ENCODE results near the gene GPS1.

GPS1 gene

GRCh38 chr17:82029391-82029790 is 22.3 kb upstream of the GPS1 start:
- H2BK120ac ChIP-seq (ENCODE audit: insufficient read depth, low read length, poor library complexity) = no peak overlapping the region
- peaks cover under 1 to 8% of the 10 kb centered on the region in 2 experiments for H3K4me1 ChIP-seq (ENCODE audit: control insufficient read depth in 1 of 2, insufficient read depth in 2 of 2, low read length in 2 of 2)
- H3K18ac ChIP-seq (ENCODE audit: low read length) = no peak overlapping the region
- H4K8ac ChIP-seq (ENCODE audit: low read depth, low read length) = no peak overlapping the region
- H3K27me3 ChIP-seq (ENCODE audit: insufficient read depth, low read length) = no peaks in the 10 kb centered on the region
- H2BK5ac ChIP-seq (ENCODE audit: low read depth, low read length, poor library complexity) = no peak overlapping the region
- no peak overlapping the region for H3K14ac ChIP-seq (ENCODE audit: low read length)
- H3K79me2 ChIP-seq (ENCODE audit: control insufficient read depth, insufficient read depth, low read length, poor library complexity) = no peaks in the 10 kb centered on the region
- H3K4me2 ChIP-seq (ENCODE audit: low read length) = no peak overlapping the region
- no peak overlapping the region for H3K4me3 ChIP-seq (ENCODE audit: low read depth, low read length)
- H4K12ac ChIP-seq (ENCODE audit: low read depth, low read length) = no peak overlapping the region
- no peak overlapping the region for H2AK5ac ChIP-seq (ENCODE audit: low read length)
- no peak overlapping the region for H3K27ac ChIP-seq (ENCODE audit: low read depth, low read length)
- no peak overlapping the region for H3K23ac ChIP-seq (ENCODE audit: low read length)
- H2AFZ ChIP-seq (ENCODE audit: insufficient read depth, low read length, poor library complexity) = no peak overlapping the region
- no peak overlapping the region for H3K4ac ChIP-seq (ENCODE audit: low read depth, low read length)
- H3K36me3 ChIP-seq (ENCODE audit: control insufficient read depth in 1 of 2, insufficient read depth in 2 of 2, low read length in 2 of 2) = peaks cover 0 to 16% of the 10 kb centered on the region in 2 experiments
- H3K9me3 ChIP-seq (ENCODE audit: insufficient read depth, low read depth, low read length) = peaks cover 5% of the 10 kb centered on the region
- no peak overlapping the region for H2BK12ac ChIP-seq (ENCODE audit: low read length)
- peaks cover 5% of the 10 kb centered on the region for H3K79me1 ChIP-seq (ENCODE audit: low read length)
- DNase-seq = no peak
- no CpG with 5 or more reads among the region's 16 CpGs for WGBS (ENCODE audit: extremely low coverage, insufficient coverage, insufficient read length)
- H4K91ac ChIP-seq (ENCODE audit: low read depth, low read length) = no peak overlapping the region
- no peak overlapping the region for H3K9ac ChIP-seq (ENCODE audit: low read length)

DNA sequence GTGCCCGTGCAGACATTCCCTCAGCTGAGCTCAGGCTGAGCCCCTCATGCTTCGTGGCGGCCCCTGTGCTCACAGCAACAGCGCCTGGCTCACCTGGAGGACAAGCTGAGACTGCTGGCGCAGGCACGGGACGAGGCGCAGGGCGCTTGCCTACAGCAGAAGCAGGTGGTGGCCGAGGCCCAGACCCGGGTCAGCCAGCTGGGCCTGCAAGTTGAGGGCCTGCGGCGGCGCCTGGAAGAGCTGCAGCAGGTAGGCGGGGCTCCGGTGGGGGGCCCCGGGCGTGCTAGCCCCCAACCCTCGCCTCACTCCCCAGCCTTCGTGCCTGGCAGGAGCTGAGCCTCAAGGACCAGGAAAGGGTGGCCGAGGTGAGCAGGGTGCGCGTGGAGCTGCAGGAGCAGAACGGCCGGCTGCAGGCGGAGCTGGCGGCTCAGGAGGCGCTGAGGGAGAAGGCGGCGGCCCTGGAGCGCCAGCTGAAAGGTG is 21.7 kb upstream of the GPS1 start:
- H4K8ac ChIP-seq (ENCODE audit: low read depth, low read length) = no peak overlapping the region
- no peak overlapping the region for H2AK5ac ChIP-seq (ENCODE audit: low read length)
- H3K18ac ChIP-seq (ENCODE audit: low read length) = no peak overlapping the region
- no peak overlapping the region for H3K23ac ChIP-seq (ENCODE audit: low read length)
- H3K4ac ChIP-seq (ENCODE audit: low read depth, low read length) = no peak overlapping the region
- H3K4me1 ChIP-seq (ENCODE audit: control insufficient read depth in 1 of 2, insufficient read depth in 2 of 2, low read length in 2 of 2) = peaks cover 0 to 6% of the 10 kb centered on the region in 2 experiments
- no peak overlapping the region for H4K12ac ChIP-seq (ENCODE audit: low read depth, low read length)
- H3K14ac ChIP-seq (ENCODE audit: low read length) = no peak overlapping the region
- H3K27ac ChIP-seq (ENCODE audit: low read depth, low read length) = no peak overlapping the region
- no peak overlapping the region for H3K4me3 ChIP-seq (ENCODE audit: low read depth, low read length)
- no peak overlapping the region for H4K91ac ChIP-seq (ENCODE audit: low read depth, low read length)
- no CpG with 5 or more reads among the region's 31 CpGs for WGBS (ENCODE audit: extremely low coverage, insufficient coverage, insufficient read length)
- peaks cover 5% of the 10 kb centered on the region for H3K9me3 ChIP-seq (ENCODE audit: insufficient read depth, low read depth, low read length)
- peak overlapping the region; percentile 89 for H3K4me2 ChIP-seq (ENCODE audit: low read length)
- H3K27me3 ChIP-seq (ENCODE audit: insufficient read depth, low read length) = no peaks in the 10 kb centered on the region
- H2AFZ ChIP-seq (ENCODE audit: insufficient read depth, low read length, poor library complexity) = no peak overlapping the region
- no peak for DNase-seq
- peaks cover 0 to 16% of the 10 kb centered on the region in 2 experiments for H3K36me3 ChIP-seq (ENCODE audit: control insufficient read depth in 1 of 2, insufficient read depth in 2 of 2, low read length in 2 of 2)
- H2BK120ac ChIP-seq (ENCODE audit: insufficient read depth, low read length, poor library complexity) = no peak overlapping the region
- peaks cover 5% of the 10 kb centered on the region for H3K79me1 ChIP-seq (ENCODE audit: low read length)
- no peaks in the 10 kb centered on the region for H3K79me2 ChIP-seq (ENCODE audit: control insufficient read depth, insufficient read depth, low read length, poor library complexity)
- no peak overlapping the region for H2BK12ac ChIP-seq (ENCODE audit: low read length)
- H2BK5ac ChIP-seq (ENCODE audit: low read depth, low read length, poor library complexity) = no peak overlapping the region
- H3K9ac ChIP-seq (ENCODE audit: low read length) = no peak overlapping the region

DNA sequence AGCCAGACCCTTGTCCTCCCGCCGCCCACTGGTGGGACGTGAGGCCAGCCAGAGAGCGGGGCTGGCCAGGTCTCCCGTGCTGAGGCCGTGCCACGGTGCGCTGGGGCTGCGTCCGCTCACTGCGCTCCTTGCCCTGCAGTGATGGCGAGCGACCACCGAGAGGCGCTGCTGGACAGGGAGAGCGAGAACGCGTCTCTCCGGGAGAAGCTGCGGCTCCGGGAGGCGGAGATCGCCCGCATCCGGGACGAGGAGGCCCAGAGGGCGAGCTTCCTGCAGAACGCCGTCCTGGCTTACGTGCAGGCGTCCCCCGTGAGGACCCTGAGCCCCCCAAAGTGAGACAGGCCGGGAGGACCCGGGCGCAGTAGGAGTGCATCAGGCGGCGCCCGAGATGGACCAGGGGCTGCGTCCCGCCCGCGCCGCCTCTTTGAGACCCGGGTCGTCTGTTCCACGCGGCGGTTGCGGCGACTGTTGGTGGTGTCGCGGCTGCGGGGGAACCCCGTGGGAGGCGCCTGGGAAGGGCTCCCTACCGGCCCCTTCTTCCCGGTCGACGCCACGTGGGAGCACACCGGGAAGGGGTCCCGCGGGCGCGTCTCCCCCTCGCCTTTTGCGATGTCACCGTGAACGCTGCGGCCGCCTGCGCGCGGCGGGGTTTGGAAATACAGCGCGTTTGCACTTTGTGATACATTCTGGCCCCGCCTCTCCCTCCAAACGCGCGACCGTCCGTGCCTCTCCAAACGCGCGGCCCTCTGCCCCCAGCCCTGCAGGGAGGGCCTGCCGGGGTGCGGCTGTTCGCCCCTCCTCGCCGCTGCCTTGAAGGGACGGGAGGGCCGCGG is 21.0 kb upstream of the GPS1 start:
- no peak overlapping the region for H3K23ac ChIP-seq (ENCODE audit: low read length)
- H4K8ac ChIP-seq (ENCODE audit: low read depth, low read length) = peak overlapping the region; percentile 20
- peaks cover 5% of the 10 kb centered on the region for H3K9me3 ChIP-seq (ENCODE audit: insufficient read depth, low read depth, low read length)
- no peak overlapping the region for H4K12ac ChIP-seq (ENCODE audit: low read depth, low read length)
- no CpG with 5 or more reads among the region's 94 CpGs for WGBS (ENCODE audit: extremely low coverage, insufficient coverage, insufficient read length)
- peak overlapping the region; percentile 77 for H2AFZ ChIP-seq (ENCODE audit: insufficient read depth, low read length, poor library complexity)
- H3K14ac ChIP-seq (ENCODE audit: low read length) = no peak overlapping the region
- H3K4me3 ChIP-seq (ENCODE audit: low read depth, low read length) = peak overlapping the region; percentile 68
- peak overlapping the region; percentile 89 for H3K4me2 ChIP-seq (ENCODE audit: low read length)
- peak overlapping the region; percentile 27 for H2BK120ac ChIP-seq (ENCODE audit: insufficient read depth, low read length, poor library complexity)
- peaks cover 0 to 6% of the 10 kb centered on the region in 2 experiments for H3K4me1 ChIP-seq (ENCODE audit: control insufficient read depth in 1 of 2, insufficient read depth in 2 of 2, low read length in 2 of 2)
- H3K4ac ChIP-seq (ENCODE audit: low read depth, low read length) = no peak overlapping the region
- peak overlapping the region; percentile 14 for H2BK5ac ChIP-seq (ENCODE audit: low read depth, low read length, poor library complexity)
- H3K79me1 ChIP-seq (ENCODE audit: low read length) = peaks cover 5% of the 10 kb centered on the region
- peak overlapping the region; percentile 9 for H3K27ac ChIP-seq (ENCODE audit: low read depth, low read length)
- peaks cover 3 to 16% of the 10 kb centered on the region in 2 experiments for H3K36me3 ChIP-seq (ENCODE audit: control insufficient read depth in 1 of 2, insufficient read depth in 2 of 2, low read length in 2 of 2)
- peak; percentile 85 to 93 for DNase-seq
- H3K27me3 ChIP-seq (ENCODE audit: insufficient read depth, low read length) = no peaks in the 10 kb centered on the region
- no peaks in the 10 kb centered on the region for H3K79me2 ChIP-seq (ENCODE audit: control insufficient read depth, insufficient read depth, low read length, poor library complexity)
- H2AK5ac ChIP-seq (ENCODE audit: low read length) = no peak overlapping the region
- H2BK12ac ChIP-seq (ENCODE audit: low read length) = no peak overlapping the region
- H3K9ac ChIP-seq (ENCODE audit: low read length) = peak overlapping the region; percentile 17
- peak overlapping the region; percentile 36 for H3K18ac ChIP-seq (ENCODE audit: low read length)
- H4K91ac ChIP-seq (ENCODE audit: low read depth, low read length) = peak overlapping the region; percentile 57

DNA sequence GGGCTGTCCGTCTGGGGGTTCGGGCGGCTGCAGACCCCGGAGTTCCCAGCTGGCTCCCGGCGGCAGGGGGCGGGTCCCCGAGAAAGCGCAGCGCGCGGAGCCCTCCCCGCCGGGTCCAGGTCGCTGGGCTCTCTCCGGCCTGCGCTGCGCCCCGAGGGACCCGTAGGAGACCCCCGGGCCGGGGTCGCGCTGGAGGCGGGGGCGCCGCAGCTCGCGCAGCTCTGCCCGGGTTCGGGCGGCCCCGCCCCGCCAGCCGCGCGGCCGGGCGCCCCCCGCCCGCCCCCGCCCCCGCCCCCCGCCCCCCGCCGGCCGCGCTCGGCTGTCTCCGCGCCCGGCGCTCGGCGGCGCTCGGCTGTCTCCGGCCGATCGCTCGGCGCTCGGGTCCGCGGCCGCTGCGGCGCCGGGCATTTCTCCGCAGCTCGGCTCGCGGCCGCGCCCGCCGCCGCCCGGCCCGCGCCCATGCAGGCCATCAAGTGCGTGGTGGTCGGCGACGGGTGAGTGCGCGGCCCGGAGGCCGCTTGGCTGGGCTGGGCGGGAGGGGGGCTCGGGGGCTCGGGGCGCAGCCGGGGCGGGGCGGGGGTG is 20.3 kb upstream of the GPS1 start, which contains the start of gene RAC3:
RAC3 (plus strand) TSS at position 376 of the 582 bp plus-strand sequence; CDS start at position 460, 84 bp downstream.
- Histone ChIP-seq H3K4me1 (ENCODE audit: control insufficient read depth in 1 of 2, insufficient read depth in 2 of 2, low read length in 2 of 2) (peaks cover under 1 to 8% of the 10 kb centered on the region in 2 experiments), H3K18ac (ENCODE audit: low read length) (peak within 1 kb of the TSS; percentile 36), H3K27ac (ENCODE audit: low read depth, low read length) (peak within 1 kb of the TSS; percentile 9), H2AK5ac (ENCODE audit: low read length) (no peak within 1 kb of the TSS), H3K9ac (ENCODE audit: low read length) (peak within 1 kb of the TSS; percentile 17), H3K14ac (ENCODE audit: low read length) (peak within 1 kb of the TSS; percentile 33), H2AFZ (ENCODE audit: insufficient read depth, low read length, poor library complexity) (peak within 1 kb of the TSS; percentile 77), H3K79me1 (ENCODE audit: low read length) (peaks cover 5% of the 10 kb centered on the region), H3K4me2 (ENCODE audit: low read length) (peak within 1 kb of the TSS; percentile 89), H3K79me2 (ENCODE audit: control insufficient read depth, insufficient read depth, low read length, poor library complexity) (no peaks in the 10 kb centered on the region), H3K23ac (ENCODE audit: low read length) (no peak within 1 kb of the TSS), H4K91ac (ENCODE audit: low read depth, low read length) (peak within 1 kb of the TSS; percentile 60), H3K4ac (ENCODE audit: low read depth, low read length) (no peak within 1 kb of the TSS), H3K9me3 (ENCODE audit: insufficient read depth, low read depth, low read length) (peaks cover 5% of the 10 kb centered on the region), H3K27me3 (ENCODE audit: insufficient read depth, low read length) (no peaks in the 10 kb centered on the region), H3K4me3 (ENCODE audit: low read depth, low read length) (peak within 1 kb of the TSS; percentile 68), H2BK12ac (ENCODE audit: low read length) (no peak within 1 kb of the TSS), H4K8ac (ENCODE audit: low read depth, low read length) (peak within 1 kb of the TSS; percentile 20), H2BK5ac (ENCODE audit: low read depth, low read length, poor library complexity) (peak within 1 kb of the TSS; percentile 14), H4K12ac (ENCODE audit: low read depth, low read length) (no peak within 1 kb of the TSS), H2BK120ac (ENCODE audit: insufficient read depth, low read length, poor library complexity) (peak within 1 kb of the TSS; percentile 27), H3K36me3 (ENCODE audit: control insufficient read depth in 1 of 2, insufficient read depth in 2 of 2, low read length in 2 of 2) (peaks cover 8 to 16% of the 10 kb centered on the region in 2 experiments)
- DNase-seq = peak in 1 of 2 donors; percentile 48
- WGBS (ENCODE audit: extremely low coverage, insufficient coverage, insufficient read length) = no CpG with 5 or more reads among the region's 96 CpGs
